Globus pallidus (tissue), 1 donor: Measurements from ENCODE around the gene SLC9A8.
"Not testable (repeated sequence)": the region's sequence is repeated elsewhere in the genome, so short reads cannot be mapped to it uniquely, and the experiment has no call there.

ENCODE experiments used
- DNase-seq: peaks from one replicate; pipeline ENCODE4 v3.0.0-alpha.2; 2015; ENCODE audit warnings: low spot score

The SLC9A8 gene

GRCh38 chr20:49786668-49787370, 25.8 kb upstream of the SLC9A8 start:
- DNase-seq = no peak

GRCh38 chr20:49787371-49788357, 25.0 kb upstream of the SLC9A8 start:
- DNase-seq = no peak

GRCh38 chr20:49790077-49790798, 22.4 kb upstream of the SLC9A8 start:
- no peak for DNase-seq

GRCh38 chr20:49791165-49791564, 21.5 kb upstream of the SLC9A8 start:
- DNase-seq = no peak

GRCh38 chr20:49792006-49792405, 20.6 kb upstream of the SLC9A8 start:
- no peak for DNase-seq

GRCh38 chr20:49792611-49793010, 20.0 kb upstream of the SLC9A8 start:
- no peak for DNase-seq

- DNase-seq = no peak
Measured at GRCh38 chr20:49794336-49795134, 18.1 kb upstream of the SLC9A8 start.

- DNase-seq = no peak
Measured at GRCh38 chr20:49795135-49795424, 17.5 kb upstream of the SLC9A8 start.

GRCh38 chr20:49796600-49797343, 15.9 kb upstream of the SLC9A8 start:
- DNase-seq = no peak

GRCh38 chr20:49797344-49797615, 15.3 kb upstream of the SLC9A8 start:
- no peak for DNase-seq

GRCh38 chr20:49798718-49799117, 13.9 kb upstream of the SLC9A8 start:
- no peak for DNase-seq

- DNase-seq = no peak
Measured at GRCh38 chr20:49799698-49800097, 12.9 kb upstream of the SLC9A8 start.

- DNase-seq = no peak
Measured at GRCh38 chr20:49803418-49803817, 9.2 kb upstream of the SLC9A8 start.

- DNase-seq = no peak
Measured at GRCh38 chr20:49804364-49804763, 8.3 kb upstream of the SLC9A8 start.

GRCh38 chr20:49805224-49805876, 7.3 kb upstream of the SLC9A8 start:
- not testable (repeated sequence) for DNase-seq

- DNase-seq = no peak
Measured at GRCh38 chr20:49808753-49809152, 3.9 kb upstream of the SLC9A8 start.

GRCh38 chr20:49809803-49810359, 2.7 kb upstream of the SLC9A8 start:
- DNase-seq = no peak

GRCh38 chr20:49810491-49811190, 2.0 kb upstream of the SLC9A8 start:
- no peak for DNase-seq

GRCh38 chr20:49811825-49812506, 662 bp upstream of the SLC9A8 start:
- no peak for DNase-seq
